Erythroblast (primary cell): ENCODE data around the gene HNRNPLL.

Experiments used
- GATA1 ChIP-seq: IDR thresholded peaks from 2 replicates; pipeline ENCODE4 v1.6.1; 2011; ENCODE audit warnings: low read depth, mild to moderate bottlenecking, control low read depth, low read length, moderate library complexity
- POLR2A ChIP-seq: IDR thresholded peaks from 2 replicates; pipeline ENCODE4 v1.6.1; 2011; ENCODE audit warnings: mild to moderate bottlenecking, low read length

GRCh38 chr2:38517284-38517683, 85.4 kb downstream of the HNRNPLL start:
- TF ChIP-seq POLR2A: no peak
- no peak for TF ChIP-seq GATA1
